Measurements from ENCODE around the gene SH3PXD2B.

Gene SH3PXD2B

GRCh38 chr5:172383191-172383802, 71.0 kb downstream of the SH3PXD2B start:
- TF ChIP-seq REST (IDR thresholded peaks at IDR 0.05; ENCODE audit: low read depth), result no peak
- peak; percentile 65 for TF ChIP-seq EP300 (IDR thresholded peaks at IDR 0.05; ENCODE audit: borderline replicate concordance)
- TF ChIP-seq TCF12 (IDR thresholded peaks at IDR 0.05; ENCODE audit: low read depth), result peak; percentile 51
- no peak for TF ChIP-seq USF1 (IDR thresholded peaks at IDR 0.05)
- no peak for TF ChIP-seq FOXM1 (IDR thresholded peaks at IDR 0.05; ENCODE audit: borderline replicate concordance, low read depth)
- no peak for TF ChIP-seq ZBTB7A (IDR thresholded peaks at IDR 0.05; ENCODE audit: low read depth)
- no peak for TF ChIP-seq CREB1 (IDR thresholded peaks at IDR 0.05; ENCODE audit: low read depth)
- TF ChIP-seq EGR1 (IDR thresholded peaks at IDR 0.05), result no peak
- TF ChIP-seq MAX (IDR thresholded peaks at IDR 0.05), result no peak
- peak; percentile 63; the same call in 1 of the 2 replicates for TF ChIP-seq NFIC (IDR thresholded peaks at IDR 0.05)
- TF ChIP-seq YY1 (IDR thresholded peaks at IDR 0.05; ENCODE audit: low read depth), result no peak
- TF ChIP-seq TEAD4 (IDR thresholded peaks at IDR 0.05), result 0 out of 2 replicates have a peak, but pooled peaks have one; percentile 46

GRCh38 chr5:172380987-172381643, 73.2 kb downstream of the SH3PXD2B start:
- TF ChIP-seq REST (IDR thresholded peaks at IDR 0.05; ENCODE audit: low read depth) (no peak), ZBTB7A (IDR thresholded peaks at IDR 0.05; ENCODE audit: low read depth) (no peak), TEAD4 (IDR thresholded peaks at IDR 0.05) (no peak), TCF12 (IDR thresholded peaks at IDR 0.05; ENCODE audit: low read depth) (no peak), RAD21 (IDR thresholded peaks at IDR 0.05; ENCODE audit: low read depth) (no peak), EGR1 (IDR thresholded peaks at IDR 0.05) (no peak), TAF1 (IDR thresholded peaks at IDR 0.05; ENCODE audit: low read depth) (no peak), NFIC (IDR thresholded peaks at IDR 0.05) (no peak), FOXM1 (IDR thresholded peaks at IDR 0.05; ENCODE audit: borderline replicate concordance, low read depth) (no peak)

- TF ChIP-seq FOXM1 (IDR thresholded peaks at IDR 0.05; ENCODE audit: borderline replicate concordance, low read depth), result no peak
Observed at GRCh38 chr5:172380301-172380986, 73.9 kb downstream of the SH3PXD2B start.

- TF ChIP-seq ZBTB7A (IDR thresholded peaks at IDR 0.05; ENCODE audit: low read depth) (no peak), TAF1 (IDR thresholded peaks at IDR 0.05; ENCODE audit: low read depth) (no peak), EGR1 (IDR thresholded peaks at IDR 0.05) (no peak), NFIC (IDR thresholded peaks at IDR 0.05) (no peak), TEAD4 (IDR thresholded peaks at IDR 0.05) (no peak), CREB1 (IDR thresholded peaks at IDR 0.05; ENCODE audit: low read depth) (no peak), REST (IDR thresholded peaks at IDR 0.05; ENCODE audit: low read depth) (no peak), TCF12 (IDR thresholded peaks at IDR 0.05; ENCODE audit: low read depth) (no peak), YY1 (IDR thresholded peaks at IDR 0.05; ENCODE audit: low read depth) (no peak), MAX (IDR thresholded peaks at IDR 0.05) (no peak), FOXM1 (IDR thresholded peaks at IDR 0.05; ENCODE audit: borderline replicate concordance, low read depth) (no peak), EP300 (IDR thresholded peaks at IDR 0.05; ENCODE audit: borderline replicate concordance) (no peak), CEBPB (IDR thresholded peaks at IDR 0.05) (no peak), USF1 (IDR thresholded peaks at IDR 0.05) (no peak), RAD21 (IDR thresholded peaks at IDR 0.05; ENCODE audit: low read depth) (no peak)
Observed at GRCh38 chr5:172379481-172379880, 74.8 kb downstream of the SH3PXD2B start.
